Ureter (tissue), 1 donor: ENCODE measurements around the gene NXPE4. TPM values are rescaled to one million over a fixed set of nuclear protein-coding genes. Genes with fewer than 3 reads are reported as not detected.
"Not testable (repeated sequence)": the region's sequence is repeated elsewhere in the genome, so short reads cannot be mapped to it uniquely, and the experiment has no call there.

Experiments used
- DNase-seq: peaks from one replicate; pipeline ENCODE4 v3.0.0-alpha.2; 2020; ENCODE audit warnings: low spot score
- total RNA-seq: library from RNA; stranded (reverse); gene quantifications from one replicate; pipeline ENCODE4 v1.2.4, GENCODE V29; 2023
- donor health status: DM: yes; HTN: yes; CAD: no.

The NXPE4 gene
- total RNA-seq: not detected

GRCh38 chr11:114595571-114595970, at the start of gene NXPE4:
Gene NXPE4 (minus strand): TSS chr11:114595786. CDS start chr11:114594759, 1,027 bp downstream.
- no peak for DNase-seq

- DNase-seq: not testable (repeated sequence)
Observed at GRCh38 chr11:114639440-114639839, 43.9 kb upstream of the NXPE4 start.

DNA sequence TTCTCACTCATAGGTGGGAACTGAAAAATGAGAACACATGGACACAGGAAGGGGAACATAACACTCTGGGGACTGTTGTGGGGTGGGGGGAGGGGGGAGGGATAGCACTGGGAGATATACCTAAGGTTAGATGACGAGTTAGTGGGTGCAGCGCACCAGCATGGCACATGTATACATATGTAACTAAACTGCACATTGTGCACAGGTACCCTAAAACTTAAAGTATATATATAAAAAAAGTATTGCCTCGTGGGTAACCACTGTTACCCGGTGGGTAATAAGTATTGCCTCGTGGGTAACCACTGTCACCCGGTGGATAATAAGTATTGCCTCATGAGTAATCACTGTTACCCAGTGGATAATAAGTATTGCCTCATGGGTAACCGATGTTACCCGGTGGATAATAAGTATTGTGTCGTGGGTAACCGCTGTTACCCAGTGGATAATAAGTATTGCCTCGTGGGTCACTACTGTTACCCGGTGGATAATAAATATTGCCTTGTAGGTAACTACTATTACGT, 35.9 kb upstream of the NXPE4 start:
- DNase-seq: not testable (repeated sequence)

DNA sequence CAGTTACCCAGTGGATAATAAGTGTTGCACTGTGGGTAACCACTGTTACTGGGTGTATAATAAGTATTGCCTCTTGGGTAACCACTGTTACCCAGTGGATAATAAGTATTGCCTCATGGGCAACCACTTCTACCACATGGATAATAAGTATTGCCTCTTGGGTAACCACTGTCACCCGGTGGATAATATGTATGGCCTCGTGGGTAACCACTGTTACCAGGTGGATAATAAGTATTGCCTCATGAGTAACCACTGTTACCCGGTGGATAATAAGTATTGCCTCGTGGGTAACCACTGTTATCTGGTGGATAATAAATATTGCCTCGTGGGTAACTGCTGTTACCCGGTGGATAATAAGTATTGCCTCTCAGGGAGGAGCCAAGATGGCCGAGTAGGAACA, 29.7 kb upstream of the NXPE4 start:
- no peak for DNase-seq

DNA sequence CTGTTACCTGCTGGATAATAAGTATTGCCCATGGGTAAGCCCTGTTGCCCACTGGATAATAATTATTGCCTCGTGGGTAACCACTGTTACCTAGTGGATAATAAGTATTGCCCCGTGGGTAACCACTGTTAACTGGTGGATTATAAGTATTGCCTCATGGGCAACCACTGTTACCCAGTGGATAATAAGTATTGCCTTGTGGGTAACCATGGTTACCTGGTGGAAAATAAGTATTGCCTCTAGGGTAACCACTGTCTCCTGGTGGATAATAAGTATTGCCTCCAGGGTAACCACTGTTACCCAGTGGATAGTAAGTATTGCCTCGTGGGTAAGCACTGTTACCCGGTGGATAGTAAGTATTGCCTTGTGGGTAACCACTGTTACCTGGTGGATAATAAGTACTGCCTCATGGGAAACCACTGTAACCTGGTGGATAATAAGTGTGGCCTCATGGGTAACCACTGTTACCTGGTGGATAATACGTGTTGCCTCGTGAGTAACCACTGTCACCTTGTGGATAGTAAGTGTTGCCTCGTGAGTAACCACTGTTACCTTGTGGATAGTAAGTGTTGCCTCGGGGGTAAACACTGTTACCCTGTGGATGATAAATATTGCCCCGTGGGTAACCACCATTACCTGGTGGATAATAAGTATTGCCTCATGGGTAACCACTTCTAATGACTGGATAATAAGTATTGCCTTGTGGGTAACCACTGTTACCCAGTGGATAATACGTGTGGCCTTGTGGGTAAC, 29.0 kb upstream of the NXPE4 start:
- no peak for DNase-seq

- no peak for DNase-seq
Observed at GRCh38 chr11:114623720-114624119, 28.1 kb upstream of the NXPE4 start.

DNA sequence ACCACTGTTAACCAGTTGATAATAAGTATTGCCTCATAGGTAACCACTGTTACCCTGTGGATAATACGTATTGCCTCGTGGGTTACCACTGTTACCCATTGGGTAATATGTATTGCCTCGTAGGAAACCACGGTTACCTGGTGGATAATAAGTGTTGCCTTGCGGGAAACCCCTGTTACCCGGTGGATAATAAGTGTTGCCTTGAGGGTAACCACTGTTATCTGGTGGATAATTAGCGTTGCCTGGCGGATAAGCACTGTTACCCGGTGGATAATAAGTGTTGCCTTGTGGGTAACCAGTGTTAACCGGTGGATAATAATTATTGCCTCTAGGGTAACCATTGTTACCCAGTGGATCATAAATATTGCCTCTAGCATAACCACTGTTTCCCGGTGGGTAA, 27.3 kb upstream of the NXPE4 start:
- DNase-seq: no peak

DNA sequence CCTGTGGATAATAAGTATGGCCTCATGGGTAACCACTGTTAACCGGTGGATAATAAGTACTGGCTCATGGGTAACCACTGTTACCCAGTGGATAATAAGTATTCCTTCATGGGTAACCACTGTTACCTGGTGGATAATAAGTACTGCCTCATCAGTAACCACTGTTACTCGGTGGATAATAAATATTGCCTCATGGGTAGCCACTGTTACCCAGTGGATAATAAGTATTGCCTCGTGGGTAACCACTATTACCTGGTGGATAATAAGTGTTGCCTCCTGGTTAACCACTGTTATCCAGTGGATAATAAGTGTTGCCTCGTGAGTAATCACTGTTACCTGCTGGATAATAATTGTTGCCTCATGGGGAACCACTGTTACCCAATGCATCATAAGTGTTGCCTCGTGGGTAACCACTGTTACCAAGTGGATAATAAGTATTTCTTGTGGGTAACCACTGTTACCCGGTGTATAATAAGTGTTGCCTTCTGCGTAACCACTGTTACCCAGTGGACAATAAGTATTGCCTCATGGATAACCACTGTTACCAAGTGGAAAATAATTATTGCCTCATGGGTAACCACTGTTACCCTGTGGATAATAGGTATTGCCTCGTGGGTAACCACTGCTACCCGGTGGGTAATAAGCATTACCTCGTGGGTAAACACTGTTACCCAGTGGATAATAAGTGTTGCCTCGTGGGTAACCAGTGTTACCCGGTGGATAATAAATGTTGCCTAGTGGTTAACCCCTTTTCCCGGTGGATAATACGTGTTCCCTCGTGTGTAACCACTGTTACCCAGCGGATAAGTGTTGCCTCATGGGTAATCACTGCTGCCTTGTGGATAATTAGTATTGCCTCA, 26.6 kb upstream of the NXPE4 start:
- no peak for DNase-seq

DNA sequence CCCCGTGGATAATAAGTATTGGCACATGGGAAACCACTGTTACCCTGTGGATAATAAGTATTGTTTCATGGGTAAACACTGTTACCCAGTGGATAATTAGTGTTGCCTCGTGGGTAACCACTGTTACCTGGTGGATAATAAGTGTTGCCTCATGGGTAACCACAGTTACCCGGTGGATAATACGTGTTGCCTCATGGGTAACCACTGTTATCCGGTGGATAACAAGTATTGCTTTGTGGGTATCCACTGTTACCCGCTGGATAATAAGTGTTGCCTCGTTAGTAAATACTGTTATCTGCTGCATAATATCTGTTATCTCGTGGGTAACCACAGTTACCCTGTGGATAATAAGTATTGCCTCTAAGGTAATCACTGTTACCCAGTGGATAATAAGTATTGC, 25.5 kb upstream of the NXPE4 start:
- no peak for DNase-seq

GRCh38 chr11:114619659-114620173, 24.1 kb upstream of the NXPE4 start:
- DNase-seq: no peak

DNA sequence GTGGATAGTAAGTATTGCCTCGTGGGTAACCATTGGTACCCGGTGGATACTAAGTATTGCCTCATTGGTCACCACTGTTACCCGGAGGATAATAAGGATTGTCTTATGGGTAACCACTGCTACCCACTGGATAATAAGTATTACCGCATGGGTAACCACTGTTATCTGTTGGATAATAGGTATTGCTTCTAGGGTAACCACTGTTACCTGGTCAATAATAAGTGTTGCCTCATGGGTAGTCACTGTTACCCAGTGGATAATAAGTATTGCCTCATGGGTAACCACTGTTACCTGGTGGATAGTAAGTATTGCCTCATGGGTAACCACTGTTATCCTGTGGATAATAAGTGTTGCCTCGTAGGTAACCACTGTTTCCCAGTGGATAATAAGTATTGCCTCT, 22.6 kb upstream of the NXPE4 start:
- no peak for DNase-seq

- no peak for DNase-seq
Observed at GRCh38 chr11:114617157-114618124, 21.9 kb upstream of the NXPE4 start.

DNA sequence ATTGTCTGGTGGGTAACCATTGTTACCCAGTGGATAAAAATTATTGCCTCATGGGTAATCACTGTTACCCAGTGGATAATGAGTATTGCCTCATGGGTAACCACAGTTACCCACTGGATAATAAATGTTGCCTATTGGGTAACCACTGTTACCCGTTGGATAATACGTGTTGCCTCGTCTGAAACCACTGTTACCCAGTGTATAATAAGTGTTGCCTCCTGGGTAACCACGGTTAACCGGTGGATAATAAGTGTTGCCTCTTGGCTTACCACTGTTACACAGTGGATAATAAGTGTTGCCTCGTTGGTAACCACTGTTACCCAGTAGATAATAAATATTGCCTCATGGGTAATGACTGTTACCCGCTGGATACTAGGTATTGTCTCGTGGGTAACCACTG, 20.9 kb upstream of the NXPE4 start:
- DNase-seq: no peak

- DNase-seq: no peak
Observed at GRCh38 chr11:114615448-114616361, 20.1 kb upstream of the NXPE4 start.

- DNase-seq: no peak
Observed at GRCh38 chr11:114614127-114614720, 18.6 kb upstream of the NXPE4 start.

- DNase-seq: not testable (repeated sequence)
Observed at GRCh38 chr11:114613094-114613493, 17.5 kb upstream of the NXPE4 start.

- no peak for DNase-seq
Observed at GRCh38 chr11:114612686-114613085, 17.1 kb upstream of the NXPE4 start.

GRCh38 chr11:114612199-114612598, 16.6 kb upstream of the NXPE4 start:
- not testable (repeated sequence) for DNase-seq

GRCh38 chr11:114610984-114611944, 15.7 kb upstream of the NXPE4 start:
- no peak for DNase-seq
